ENCODE results near the gene BICD2. TPM values are rescaled to one million over a fixed set of nuclear protein-coding genes. Genes with fewer than 3 reads are reported as not detected.
"Not testable (repeated sequence)": the region's sequence is repeated elsewhere in the genome, so short reads cannot be mapped to it uniquely, and the experiment has no call there.

BICD2 gene
- total RNA-seq, 2 experiments from 2014 or later: 27.0 to 28.2 TPM

- peak; percentile 79 for DNase-seq
- ChIA-PET CTCF (interaction anchor here (0.6 to 4.8 kb wide), 25 partner anchors 9 to 655 kb away, joined by 3 to 32 read pairs (median 3); partner anchors contain the start of genes BICD2 and IPPK), POLR2A (interaction anchor here (0.6 to 1.2 kb wide), 3 partner anchors 74 to 120 kb away, joined by 3 to 5 read pairs (median 3); partner anchors contain the start of gene IPPK)
- Mint-ChIP-seq H3K27ac (no peak overlapping the region), H3K27me3 (peaks cover 16% of the 10 kb centered on the region), H3K9me3 (no peaks in the 10 kb centered on the region), H3K36me3 (ENCODE audit: low read depth) (no peaks in the 10 kb centered on the region), H3K4me3 (no peak overlapping the region), H3K4me1 (peaks cover 12% of the 10 kb centered on the region)
Observed at GRCh38 chr9:92790542-92791527, 26.2 kb upstream of the BICD2 start.

- Mint-ChIP-seq H3K36me3 (ENCODE audit: low read depth) (no peaks in the 10 kb centered on the region), H3K27ac (no peak overlapping the region), H3K27me3 (peaks cover 14% of the 10 kb centered on the region), H3K4me1 (peaks cover 9% of the 10 kb centered on the region), H3K9me3 (no peaks in the 10 kb centered on the region), H3K4me3 (no peak overlapping the region)
- DNase-seq: no peak
- ChIA-PET CTCF (interaction anchor here (0.6 kb wide), 1 partner anchor 648 kb away, joined by 3 read pairs; no protein-coding TSS in a partner anchor), POLR2A (no interaction called here)
Observed at GRCh38 chr9:92786298-92786697, 21.7 kb upstream of the BICD2 start.

- Mint-ChIP-seq H3K27ac (no peak overlapping the region), H3K36me3 (ENCODE audit: low read depth) (no peaks in the 10 kb centered on the region), H3K4me1 (no peaks in the 10 kb centered on the region), H3K4me3 (no peak overlapping the region), H3K27me3 (peaks cover 19% of the 10 kb centered on the region), H3K9me3 (no peaks in the 10 kb centered on the region)
- DNase-seq: no peak
- POLR2A ChIA-PET: no interaction called here
- CTCF ChIA-PET: no interaction called here
Observed at GRCh38 chr9:92781899-92782298, 17.3 kb upstream of the BICD2 start.

- no peak overlapping the region for H3K27ac Mint-ChIP-seq
- H3K4me3 Mint-ChIP-seq: no peak overlapping the region
- H3K27me3 Mint-ChIP-seq: peaks cover 17% of the 10 kb centered on the region
- no peaks in the 10 kb centered on the region for H3K36me3 Mint-ChIP-seq (ENCODE audit: low read depth)
- H3K9me3 Mint-ChIP-seq: no peaks in the 10 kb centered on the region
- CTCF ChIA-PET: interaction anchor here (1.4 kb wide), 1 partner anchor 11 kb away, joined by 3 read pairs; no protein-coding TSS in a partner anchor
- POLR2A ChIA-PET: no interaction called here
- no peak for DNase-seq
- H3K4me1 Mint-ChIP-seq: peaks cover 3% of the 10 kb centered on the region
Observed at GRCh38 chr9:92780206-92780605, 15.6 kb upstream of the BICD2 start.

- Mint-ChIP-seq H3K36me3 (ENCODE audit: low read depth) (no peaks in the 10 kb centered on the region), H3K27me3 (peaks cover 10% of the 10 kb centered on the region), H3K9me3 (no peaks in the 10 kb centered on the region), H3K4me1 (peaks cover 10% of the 10 kb centered on the region), H3K27ac (no peak overlapping the region), H3K4me3 (no peak overlapping the region)
- ChIA-PET CTCF (interaction anchor here (1.0 kb wide), 1 partner anchor 10 kb away, joined by 3 read pairs; no protein-coding TSS in a partner anchor), POLR2A (no interaction called here)
- no peak for DNase-seq
Observed at GRCh38 chr9:92775466-92775865, 10.8 kb upstream of the BICD2 start.

GRCh38 chr9:92774274-92774673, 9.6 kb upstream of the BICD2 start:
- DNase-seq: no peak
- no peak overlapping the region for H3K4me3 Mint-ChIP-seq
- peaks cover 5% of the 10 kb centered on the region for H3K27me3 Mint-ChIP-seq
- no peak overlapping the region for H3K27ac Mint-ChIP-seq
- no peaks in the 10 kb centered on the region for H3K9me3 Mint-ChIP-seq
- peaks cover 21% of the 10 kb centered on the region for H3K4me1 Mint-ChIP-seq
- CTCF ChIA-PET: interaction anchor here (1.3 to 1.9 kb wide), 2 partner anchors 9 to 17 kb away, joined by 3 to 4 read pairs; no protein-coding TSS in a partner anchor
- H3K36me3 Mint-ChIP-seq (ENCODE audit: low read depth): no peaks in the 10 kb centered on the region
- POLR2A ChIA-PET: no interaction called here

GRCh38 chr9:92773810-92774209, 9.2 kb upstream of the BICD2 start:
- Mint-ChIP-seq H3K4me3 (no peak overlapping the region), H3K4me1 (peaks cover 23% of the 10 kb centered on the region), H3K9me3 (no peaks in the 10 kb centered on the region), H3K27me3 (peaks cover 5% of the 10 kb centered on the region), H3K27ac (no peak overlapping the region), H3K36me3 (ENCODE audit: low read depth) (no peaks in the 10 kb centered on the region)
- POLR2A ChIA-PET: no interaction called here
- DNase-seq: no peak
- CTCF ChIA-PET: interaction anchor here (1.3 to 1.9 kb wide), 2 partner anchors 9 to 17 kb away, joined by 3 to 4 read pairs; no protein-coding TSS in a partner anchor

GRCh38 chr9:92771309-92771708, 6.7 kb upstream of the BICD2 start:
- Mint-ChIP-seq H3K9me3 (no peaks in the 10 kb centered on the region), H3K4me1 (peaks cover 28% of the 10 kb centered on the region), H3K27ac (no peak overlapping the region), H3K4me3 (no peak overlapping the region), H3K27me3 (peaks cover 5% of the 10 kb centered on the region), H3K36me3 (ENCODE audit: low read depth) (no peaks in the 10 kb centered on the region)
- ChIA-PET CTCF (no interaction called here), POLR2A (no interaction called here)
- no peak for DNase-seq

- H3K4me3 Mint-ChIP-seq: no peak overlapping the region
- no peaks in the 10 kb centered on the region for H3K36me3 Mint-ChIP-seq (ENCODE audit: low read depth)
- no peaks in the 10 kb centered on the region for H3K9me3 Mint-ChIP-seq
- ChIA-PET POLR2A (interaction anchor here (0.5 to 0.7 kb wide), 2 partner anchors 100 to 361 kb away, joined by 3 read pairs; partner anchors contain the start of gene IPPK), CTCF (no interaction called here)
- no peak for DNase-seq
- peaks cover 2% of the 10 kb centered on the region for H3K27me3 Mint-ChIP-seq
- H3K4me1 Mint-ChIP-seq: peaks cover 34% of the 10 kb centered on the region
- H3K27ac Mint-ChIP-seq: peak overlapping the region; percentile 46
Observed at GRCh38 chr9:92770360-92770995, 5.8 kb upstream of the BICD2 start.

GRCh38 chr9:92769990-92770359, 5.3 kb upstream of the BICD2 start:
- POLR2A ChIA-PET: interaction anchor here (0.5 to 0.7 kb wide), 2 partner anchors 100 to 361 kb away, joined by 3 read pairs; partner anchors contain the start of gene IPPK
- H3K4me3 Mint-ChIP-seq: no peak overlapping the region
- no peaks in the 10 kb centered on the region for H3K9me3 Mint-ChIP-seq
- H3K27ac Mint-ChIP-seq: peak overlapping the region; percentile 46
- CTCF ChIA-PET: no interaction called here
- H3K36me3 Mint-ChIP-seq (ENCODE audit: low read depth): no peaks in the 10 kb centered on the region
- DNase-seq: no peak
- H3K27me3 Mint-ChIP-seq: no peaks in the 10 kb centered on the region
- peaks cover 33% of the 10 kb centered on the region for H3K4me1 Mint-ChIP-seq

- CTCF ChIA-PET: no interaction called here
- POLR2A ChIA-PET: no interaction called here
- H3K4me3 Mint-ChIP-seq: no peak overlapping the region
Observed at GRCh38 chr9:92769286-92769685, 4.7 kb upstream of the BICD2 start.

GRCh38 chr9:92768816-92769215, 4.2 kb upstream of the BICD2 start:
- DNase-seq; H3K27me3 Mint-ChIP-seq; H3K36me3 Mint-ChIP-seq (ENCODE audit: low read depth); POLR2A ChIA-PET; H3K4me3 Mint-ChIP-seq; H3K27ac Mint-ChIP-seq; H3K9me3 Mint-ChIP-seq: not testable (repeated sequence)
- H3K4me1 Mint-ChIP-seq: peaks cover 33% of the 10 kb centered on the region
- CTCF ChIA-PET: interaction anchor here (0.5 to 1.2 kb wide), 2 partner anchors 53 to 734 kb away, joined by 3 to 4 read pairs; no protein-coding TSS in a partner anchor

More at GRCh38 chr9:92769286-92769685, 4.7 kb upstream of the BICD2 start:
- H3K9me3 Mint-ChIP-seq: no peaks in the 10 kb centered on the region
- H3K36me3 Mint-ChIP-seq (ENCODE audit: low read depth): no peaks in the 10 kb centered on the region
- peaks cover 33% of the 10 kb centered on the region for H3K4me1 Mint-ChIP-seq
- DNase-seq: no peak
- no peak overlapping the region for H3K27ac Mint-ChIP-seq
- no peaks in the 10 kb centered on the region for H3K27me3 Mint-ChIP-seq

All from activated CD4-positive, alpha-beta memory T cell treated with anti-CD3 and anti-CD28 coated beads, Interleukin-2, amount 10 ng/mL, durations not matched to agents 7 days and 5 days (primary cell).